ELF-1 (cell line): ENCODE data around the gene CADPS2.

ENCODE experiments used
- DNase-seq: peaks from one replicate; pipeline ENCODE4 v3.0.0-alpha.2; 2016; ENCODE audit warnings: low read depth, low spot score

Gene CADPS2

DNA sequence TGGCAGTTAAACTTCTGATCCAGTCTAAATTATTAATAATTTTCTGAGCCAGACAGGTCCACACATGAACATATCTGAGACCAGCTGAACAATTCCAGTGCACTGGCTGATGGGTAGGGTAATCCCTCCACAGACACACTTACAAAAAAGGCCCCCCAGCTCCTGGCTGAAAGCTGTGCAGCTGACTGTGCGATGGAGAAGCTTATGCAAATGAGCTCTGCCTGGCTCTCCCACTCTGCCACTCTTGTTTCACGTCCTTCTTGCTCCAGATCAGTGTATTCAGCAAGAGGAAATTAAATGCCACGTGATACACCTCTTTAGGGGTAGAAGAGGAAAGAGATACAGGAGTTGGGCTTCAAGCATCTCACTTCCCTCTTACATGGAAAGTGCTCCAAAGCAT is 505.3 kb downstream of the CADPS2 start:
- no peak for DNase-seq

DNA sequence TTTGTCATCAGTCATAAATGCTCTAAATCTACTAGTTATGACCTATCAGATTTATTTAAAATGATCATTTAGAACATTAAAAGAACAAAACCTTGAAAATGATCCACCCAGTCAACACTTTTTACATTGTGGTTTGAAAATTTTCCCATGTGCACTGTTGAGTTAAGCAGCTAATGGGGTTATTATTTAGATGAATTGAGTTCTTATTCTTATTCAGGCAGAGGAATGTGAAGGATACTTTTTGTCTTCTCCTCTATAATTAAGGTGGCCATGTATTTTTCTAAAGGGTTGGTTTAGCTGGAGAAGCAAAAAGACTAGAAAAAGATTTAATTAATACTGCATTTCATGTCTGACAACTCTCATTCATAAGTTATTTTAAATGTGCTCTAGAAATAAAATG is 506.8 kb downstream of the CADPS2 start:
- no peak for DNase-seq

DNA sequence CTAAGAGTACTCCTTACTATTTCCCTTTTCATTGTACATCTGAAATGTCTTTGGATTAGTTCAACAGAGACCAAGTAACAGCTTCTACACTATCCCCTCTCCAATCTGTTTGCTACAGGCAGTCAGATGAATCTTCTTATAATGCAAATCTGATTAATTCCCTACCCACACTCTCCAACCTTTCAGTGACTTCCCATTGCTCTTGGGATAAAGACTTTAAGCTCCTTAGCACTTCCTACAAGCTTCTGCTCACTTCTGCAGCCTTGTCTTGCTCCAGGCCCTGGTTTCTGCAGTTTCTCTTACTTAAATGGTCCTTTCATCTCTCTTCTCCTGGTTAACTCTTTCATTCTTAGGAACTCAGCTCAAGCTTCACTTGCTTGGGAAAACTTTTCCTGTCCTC is 516.5 kb downstream of the CADPS2 start:
- no peak for DNase-seq

DNA sequence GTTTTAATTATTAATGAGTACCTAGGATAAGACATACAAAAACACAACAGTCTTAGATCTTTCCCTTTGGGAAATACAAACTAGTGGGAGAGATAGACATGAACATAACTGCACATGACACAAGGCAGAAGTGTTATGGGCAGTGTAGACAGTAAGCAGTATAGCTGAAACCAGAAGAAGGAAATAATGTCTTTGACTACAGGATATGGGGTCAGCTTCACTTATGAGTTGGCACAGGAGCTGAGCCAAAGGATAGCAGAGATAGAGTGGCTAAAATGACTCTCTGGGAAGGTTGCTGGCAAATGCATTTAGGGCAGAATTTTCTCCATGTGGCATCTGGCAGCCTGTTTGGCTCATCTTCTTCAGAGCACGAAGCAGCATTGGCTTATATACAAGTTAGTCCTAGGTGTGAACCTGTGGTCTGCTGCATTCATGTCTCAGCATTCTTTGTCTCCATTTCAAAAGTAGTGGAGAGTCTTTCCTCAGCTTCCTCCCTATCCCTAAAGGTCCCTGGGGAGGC is 521.4 kb downstream of the CADPS2 start:
- no peak for DNase-seq

DNA sequence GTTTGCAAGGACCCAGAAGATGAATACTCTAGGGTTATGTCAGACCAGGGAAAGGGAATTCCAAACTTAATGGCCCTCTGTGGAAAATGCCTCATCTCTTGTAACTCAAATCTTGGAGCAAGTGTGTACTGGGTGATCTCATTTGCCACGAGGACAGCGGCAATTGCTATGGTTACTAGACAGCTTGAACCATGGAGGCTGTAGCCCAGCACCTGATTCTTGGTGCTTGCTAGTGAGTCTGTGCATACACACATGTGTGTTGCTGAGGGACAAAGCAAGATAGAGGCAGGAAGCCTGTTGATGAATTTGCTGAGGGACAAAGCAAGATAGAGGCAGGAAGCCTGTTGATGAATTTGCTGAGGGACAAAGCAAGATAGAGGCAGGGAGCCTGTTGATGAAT is 523.1 kb downstream of the CADPS2 start:
- DNase-seq, result no peak

DNA sequence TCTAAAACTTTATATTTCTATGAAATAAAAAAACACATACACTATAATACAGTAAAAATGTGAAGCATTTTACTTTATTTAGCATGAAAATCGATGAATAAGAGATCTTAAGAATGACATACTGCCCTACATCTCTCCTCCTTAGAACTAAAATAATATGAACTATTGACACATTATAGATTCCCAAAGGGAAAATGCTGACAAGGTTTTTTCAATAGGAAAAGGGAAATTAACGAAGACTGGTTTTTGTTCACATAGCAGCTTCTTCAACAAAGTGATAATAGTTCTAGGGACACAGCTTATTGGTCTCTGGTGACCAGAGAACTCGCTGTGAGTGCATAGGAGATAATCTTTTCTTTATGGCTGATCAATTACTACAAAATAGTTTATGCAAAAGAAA is 523.8 kb downstream of the CADPS2 start:
- DNase-seq, result no peak

DNA sequence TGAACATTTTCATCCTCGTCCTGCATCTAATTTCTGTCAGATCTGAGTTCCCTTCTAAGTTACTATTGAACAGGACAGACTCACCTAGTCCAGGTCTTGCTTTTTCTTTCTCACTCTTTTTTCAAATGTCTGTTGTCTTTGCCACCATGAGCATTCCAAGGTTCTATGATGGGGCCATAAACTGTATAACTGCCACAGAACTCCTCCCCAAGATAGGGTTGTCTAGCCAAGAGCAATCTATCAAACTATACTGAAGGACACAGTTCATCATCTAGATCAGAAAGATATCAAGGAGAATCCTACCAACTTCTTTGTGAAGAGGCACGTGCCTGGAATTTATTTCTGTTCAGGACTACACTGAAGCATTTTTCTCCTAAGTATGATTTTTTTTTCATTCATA is 531.6 kb downstream of the CADPS2 start:
- DNase-seq, result no peak

DNA sequence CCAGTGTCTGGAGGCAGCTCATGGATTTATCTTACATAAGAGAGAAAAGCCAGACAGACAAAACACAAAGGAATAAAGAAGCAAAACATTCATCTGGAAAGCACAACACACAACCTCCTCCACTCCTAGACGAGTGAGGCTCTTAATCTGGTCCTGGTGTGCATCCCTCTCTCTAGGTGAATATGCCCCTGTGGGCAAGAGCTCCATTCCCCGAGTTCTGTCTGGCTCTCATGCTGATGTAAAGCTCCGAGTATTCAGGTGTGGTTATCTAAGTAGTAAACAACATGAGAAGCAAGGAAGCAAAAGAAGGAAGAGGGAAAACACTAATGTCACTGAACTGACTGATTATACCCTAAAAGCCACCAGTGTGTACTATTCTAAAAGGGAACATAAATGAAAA is 533.8 kb downstream of the CADPS2 start:
- no peak for DNase-seq

DNA sequence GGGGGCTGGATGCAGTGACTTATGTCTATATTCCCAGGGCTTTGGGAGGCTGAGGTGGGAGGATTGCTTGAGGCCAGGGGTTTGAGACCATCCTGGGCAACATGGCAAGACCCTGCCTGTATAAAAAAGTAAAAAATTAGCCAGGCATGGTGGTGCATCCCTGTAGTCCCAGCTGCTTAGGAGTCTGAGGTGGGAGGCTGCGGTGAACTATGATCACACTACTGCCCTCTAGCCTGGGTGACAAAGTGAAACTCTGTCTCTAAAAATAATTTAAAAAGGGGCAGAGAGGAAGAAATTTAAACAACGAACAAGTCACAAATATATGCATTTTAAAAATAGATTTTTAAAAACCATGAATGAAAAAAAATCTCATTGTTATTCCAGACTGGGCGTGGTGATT is 535.6 kb downstream of the CADPS2 start:
- no peak for DNase-seq

DNA sequence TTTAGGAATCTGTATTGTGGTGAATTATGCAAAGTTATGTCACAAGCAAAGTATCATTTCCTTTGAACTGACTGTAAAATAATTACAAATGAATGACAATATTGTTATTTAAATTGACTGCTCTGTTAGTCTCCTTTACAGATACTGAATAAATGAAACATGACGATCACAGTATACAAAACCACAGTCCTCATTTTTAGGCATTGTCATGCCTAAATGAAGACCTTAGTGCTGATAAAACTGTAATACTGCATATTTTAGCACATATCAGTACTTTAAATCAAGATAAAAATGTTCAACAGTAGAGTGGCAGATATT is 542.0 kb downstream of the CADPS2 start:
- no peak for DNase-seq

DNA sequence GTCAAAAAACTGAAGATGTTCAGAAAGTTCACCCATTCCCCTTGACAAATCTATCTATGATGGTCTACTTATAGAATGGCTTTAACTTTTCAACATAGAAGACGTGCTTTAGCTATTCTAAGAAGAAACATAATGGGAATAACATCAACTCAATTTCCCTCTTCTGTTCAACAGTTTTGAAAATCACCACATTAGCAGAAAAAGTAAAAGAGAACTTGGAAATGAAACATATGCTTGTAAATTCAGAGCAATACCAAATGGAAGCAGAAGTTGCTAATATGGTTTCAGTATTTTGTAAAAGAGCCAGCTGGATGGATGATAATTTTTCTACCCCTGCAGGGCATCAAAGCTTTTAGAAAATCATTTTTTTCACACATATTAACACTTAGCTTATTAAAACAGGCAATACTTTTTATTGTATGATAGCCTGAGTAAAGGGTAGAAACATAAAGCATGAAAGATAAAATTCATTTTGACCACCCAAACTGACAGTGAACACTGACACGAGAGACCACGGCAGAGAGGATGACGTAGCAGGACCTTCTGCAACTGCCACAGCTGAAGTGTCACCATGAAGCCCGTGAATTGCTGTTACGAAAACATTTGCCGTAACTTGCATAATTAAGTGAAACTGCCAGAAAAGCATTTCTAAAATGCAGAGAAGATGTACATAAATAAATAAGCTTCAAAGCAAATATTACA is 542.5 kb downstream of the CADPS2 start:
- no peak for DNase-seq

DNA sequence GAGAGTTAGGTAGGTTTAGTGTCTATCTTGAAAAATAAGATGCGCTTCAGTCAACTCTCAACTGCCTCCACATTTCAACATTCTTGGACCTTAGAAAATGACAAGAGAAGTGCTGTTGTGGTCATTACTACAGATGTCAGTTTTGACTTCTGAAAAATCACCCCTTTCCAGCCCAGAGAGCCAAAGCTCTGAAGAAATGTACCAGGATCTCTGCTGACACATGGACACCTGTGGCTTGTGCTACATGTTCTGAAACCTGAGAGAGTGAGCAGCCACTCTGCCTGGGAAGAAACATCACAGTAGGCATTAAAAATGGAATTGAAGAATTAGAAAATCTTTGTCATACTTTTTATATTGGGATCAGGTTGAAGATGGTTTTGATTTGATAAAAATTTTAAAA is 545.8 kb downstream of the CADPS2 start:
- no peak for DNase-seq

DNA sequence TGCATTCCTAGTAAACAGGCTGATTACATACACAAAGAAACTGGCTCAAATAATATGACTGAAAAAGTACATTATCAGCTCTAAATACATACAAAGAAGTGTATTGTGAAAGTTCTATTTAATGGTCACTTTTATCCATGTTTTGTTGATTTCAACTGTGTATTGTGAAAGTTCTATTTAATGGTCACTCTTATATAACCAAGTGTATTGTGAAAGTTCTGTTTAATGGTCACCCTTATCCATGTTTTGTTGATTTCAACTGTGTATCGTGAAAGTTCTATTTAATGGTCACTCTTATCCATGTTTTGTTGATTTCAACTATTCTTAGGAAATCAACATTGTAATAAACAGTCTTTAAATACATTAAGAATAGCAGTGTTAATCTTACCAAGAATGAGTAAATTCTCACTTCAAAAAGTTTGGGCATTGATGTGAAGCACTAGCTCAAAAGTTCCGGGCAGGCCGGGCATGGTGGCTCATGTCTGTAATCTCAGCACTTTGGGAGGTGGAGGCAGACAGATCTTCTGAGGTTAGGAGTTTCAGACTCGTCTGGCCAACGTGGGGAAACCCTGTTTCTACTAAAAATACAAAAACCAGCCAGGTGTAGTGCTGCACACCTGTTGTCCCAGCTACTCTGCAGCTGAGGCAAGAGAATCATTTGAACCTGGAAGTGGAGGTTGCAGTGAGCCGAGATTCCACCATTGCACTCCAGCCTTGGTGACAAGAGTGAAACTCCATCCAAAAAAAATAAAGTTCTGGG is 546.9 kb downstream of the CADPS2 start:
- no peak for DNase-seq

DNA sequence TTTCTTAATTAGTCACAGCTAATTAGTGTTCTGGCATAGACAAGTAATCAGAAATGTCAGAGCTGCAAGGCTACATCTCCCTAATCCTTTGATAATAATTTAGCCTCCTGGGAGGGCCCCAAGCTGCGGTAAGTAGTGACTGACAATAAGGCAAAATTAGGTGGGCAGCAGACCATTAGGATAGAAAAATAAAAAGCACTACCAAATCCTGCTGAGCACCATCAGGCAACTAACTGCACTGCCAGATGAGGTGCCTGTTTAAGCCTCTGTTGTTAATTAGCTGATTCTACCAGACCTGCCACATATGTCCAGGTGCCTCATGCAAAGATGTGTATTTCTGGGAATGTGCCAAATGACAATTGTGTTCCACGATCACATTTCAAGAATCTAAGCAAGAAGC is 549.2 kb downstream of the CADPS2 start:
- DNase-seq, result no peak

DNA sequence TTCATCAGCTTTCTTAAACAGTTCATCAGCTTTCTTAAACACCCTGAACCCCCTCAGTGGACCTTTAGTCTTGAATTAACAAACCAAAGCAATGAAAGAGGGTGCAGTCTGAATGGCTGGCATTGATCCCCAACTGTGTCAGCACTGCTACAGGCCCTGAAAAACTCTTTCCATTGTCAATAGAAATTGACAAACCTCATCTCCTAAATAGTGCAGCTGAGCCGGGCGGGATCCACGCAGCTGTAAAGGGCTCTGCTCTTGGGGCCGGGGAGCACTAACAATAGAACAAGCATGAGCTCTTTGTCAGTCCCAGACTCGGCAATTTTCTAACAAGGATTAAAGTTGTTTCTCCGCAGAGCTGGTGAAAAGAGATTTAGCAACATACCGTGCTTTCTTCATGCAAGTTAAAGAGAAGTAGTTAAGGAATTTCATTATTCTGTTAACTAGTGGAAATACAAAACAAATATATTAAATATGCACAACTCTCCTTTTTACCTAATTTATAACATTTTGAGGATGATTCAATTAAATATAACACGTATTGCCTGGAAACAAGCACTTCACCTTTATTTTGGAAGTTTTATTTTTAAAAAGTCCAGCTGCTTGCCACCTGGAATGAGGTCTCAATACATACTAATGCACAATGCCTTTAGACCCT is 557.0 kb downstream of the CADPS2 start:
- no peak for DNase-seq

DNA sequence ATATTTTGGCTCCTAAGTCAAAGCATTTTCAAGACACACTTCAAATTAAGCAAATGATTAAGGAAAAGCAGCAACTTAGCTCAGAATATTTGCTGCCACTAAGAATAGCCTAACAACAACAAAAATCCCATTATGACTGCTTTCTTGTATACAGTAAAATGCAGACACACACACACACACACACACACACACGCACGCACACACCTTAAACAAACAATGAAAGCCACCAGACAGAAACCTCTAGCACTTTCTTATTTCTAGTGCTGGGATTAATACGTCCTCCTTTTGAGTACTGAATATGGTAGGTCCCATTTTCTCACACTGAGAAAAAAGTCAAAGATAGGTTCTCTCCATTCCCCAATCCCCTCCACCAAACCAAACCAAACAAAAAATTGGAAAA is 558.3 kb downstream of the CADPS2 start:
- no peak for DNase-seq

DNA sequence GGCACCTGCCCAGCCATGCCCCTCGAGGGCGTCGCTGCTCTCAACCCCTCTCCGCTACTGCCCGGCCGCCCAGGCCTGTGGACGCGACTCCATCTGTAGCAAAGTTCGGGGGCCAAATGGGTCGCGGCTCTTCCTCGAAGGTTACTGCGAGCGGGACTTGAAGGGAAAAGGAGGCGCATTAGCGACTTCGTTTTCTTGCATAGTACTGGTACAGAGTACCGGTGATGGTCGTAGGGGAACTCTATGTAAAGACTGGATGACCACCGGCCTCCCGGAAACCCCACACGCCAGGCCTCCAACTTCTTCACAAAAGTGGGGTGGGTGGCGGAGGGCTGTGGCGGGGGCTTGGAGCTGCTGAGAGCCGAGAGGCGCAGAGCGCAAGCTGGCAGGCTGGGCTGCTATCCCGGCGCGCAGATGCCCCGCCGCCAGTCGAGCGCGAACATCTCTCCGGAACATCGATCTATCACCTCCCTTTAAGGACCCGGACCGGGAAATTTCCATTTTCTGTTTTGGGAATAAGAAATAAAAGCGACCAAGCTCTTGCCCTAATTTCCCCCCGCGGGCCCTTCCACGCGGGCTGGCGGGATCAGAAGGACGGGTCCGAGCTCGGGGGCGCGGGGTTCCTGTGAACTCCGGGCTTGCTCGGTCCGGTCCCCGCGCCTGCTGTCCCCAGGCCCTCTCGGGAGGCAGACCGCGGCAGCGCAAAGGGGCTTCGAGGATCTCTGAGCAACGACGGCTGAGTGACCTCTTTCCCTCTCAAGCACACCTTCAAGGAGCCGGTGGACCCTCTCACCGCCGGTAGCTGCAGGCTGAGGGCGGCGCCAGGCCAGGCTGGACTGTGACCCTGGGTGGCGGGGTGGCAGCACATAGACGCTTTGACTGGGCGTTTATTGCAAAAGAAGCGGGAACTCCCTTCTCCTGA is 569.5 kb downstream of the CADPS2 start:
- peak; percentile 59 for DNase-seq

DNA sequence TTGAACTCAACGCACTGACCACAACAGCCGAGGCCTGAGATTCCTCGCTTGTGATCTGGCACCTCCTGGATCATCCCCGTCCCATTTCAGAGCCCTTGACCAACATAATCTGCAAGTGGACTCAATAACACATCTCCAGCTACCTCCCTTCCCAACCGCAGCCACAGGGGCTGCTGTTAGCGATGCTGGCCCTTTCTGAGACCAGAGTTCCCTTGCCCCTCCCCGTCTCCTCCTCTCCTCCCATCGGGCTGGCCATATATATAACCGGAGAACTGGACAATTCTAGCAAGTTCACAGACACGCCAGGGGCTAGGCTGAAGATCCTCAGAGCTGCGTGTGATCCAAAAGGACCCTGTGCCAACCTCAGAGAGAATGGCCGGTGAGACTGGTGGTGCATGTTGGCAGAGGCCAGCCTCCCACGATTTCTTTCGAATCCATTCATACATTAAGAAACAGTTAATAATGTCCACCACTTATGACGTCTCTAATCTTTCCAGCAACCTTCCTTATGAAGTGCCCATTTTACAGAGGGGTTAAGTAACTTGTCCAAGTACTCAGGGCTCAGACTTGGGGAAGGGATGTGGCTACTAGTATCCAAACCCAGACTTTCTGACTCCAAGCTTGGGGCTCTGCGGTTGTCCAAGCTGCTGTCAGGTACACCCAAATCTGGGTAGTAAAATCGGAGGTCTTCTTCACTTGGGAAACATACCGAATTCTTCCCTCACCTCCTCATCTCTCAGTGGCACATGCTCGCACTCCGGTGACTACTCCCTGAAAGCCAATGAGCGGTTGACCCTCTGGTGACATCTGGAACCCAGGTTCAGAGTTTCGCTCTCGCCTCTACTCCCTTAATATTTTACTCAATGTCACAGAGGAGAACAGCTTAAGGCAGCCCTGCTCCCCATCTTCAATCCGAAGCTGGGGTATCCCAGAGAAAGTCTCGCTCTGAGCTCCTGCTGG is 570.5 kb downstream of the CADPS2 start:
- peak; percentile 41 for DNase-seq

DNA sequence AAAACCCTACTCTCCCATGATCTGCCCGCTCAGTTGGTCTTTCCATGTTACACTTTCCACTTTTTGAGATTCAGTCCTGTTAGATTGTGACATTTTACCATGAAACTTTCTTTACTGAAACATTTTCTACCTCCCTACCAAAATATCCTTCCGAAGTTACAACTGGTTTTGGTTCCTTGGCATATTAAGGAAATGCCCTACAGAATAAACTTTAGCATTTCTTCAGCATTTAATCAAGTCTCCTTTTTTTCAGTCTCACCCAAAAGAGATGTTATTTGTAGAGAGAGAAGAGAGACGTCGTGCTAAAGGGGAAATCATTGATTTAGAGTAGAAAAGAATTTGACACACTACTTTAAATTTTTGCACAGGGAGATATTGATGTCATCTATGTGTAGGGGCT is 572.0 kb downstream of the CADPS2 start:
- DNase-seq, result no peak

DNA sequence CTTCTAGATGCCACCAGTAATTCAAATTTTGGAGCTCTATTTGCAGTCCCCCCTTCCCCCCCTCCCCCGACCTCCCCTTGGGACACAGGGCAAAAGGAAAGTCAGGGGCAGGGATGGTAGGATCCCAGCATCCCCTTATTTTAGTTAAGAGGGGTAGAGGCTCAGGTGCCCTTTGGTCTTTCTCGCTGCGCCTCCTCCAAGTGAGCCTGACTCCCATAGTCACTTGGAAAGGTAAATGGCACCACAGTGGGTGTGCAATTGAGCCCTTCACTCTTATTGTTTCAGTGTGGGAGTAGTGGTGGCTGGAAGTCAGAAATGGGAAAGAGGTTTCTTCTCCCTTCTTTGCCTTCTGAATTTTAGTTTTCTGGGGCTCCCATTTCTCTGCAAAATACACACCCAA is 573.5 kb downstream of the CADPS2 start:
- no peak for DNase-seq
